HEK293T (cell line): ENCODE results near the gene CYP4F22.

Source experiments
- CTCF ChIA-PET: fragments of 350-600 bp; formaldehyde crosslinking; extraction: SDS; loops from one replicate; lab custom pipeline; 2021; ENCODE audit warnings: antibody characterized with exemption, inconsistent platforms; lab: Yijun Ruan, JAX
- POLR2A ChIA-PET: fragments of 350-600 bp; formaldehyde crosslinking; extraction: SDS; loops from one replicate; lab custom pipeline; 2020; ENCODE audit warnings: antibody characterized with exemption, inconsistent platforms; lab: Yijun Ruan, JAX
- DNase-seq: peaks from one replicate; pipeline ENCODE4 v3.0.0; 2012; ENCODE audit warnings: mixed read lengths; ENCODE audit errors: extremely low spot score
- ARNT ChIP-seq: fragments of 450-650 bp; IDR thresholded peaks from 2 replicates; pipeline ENCODE4 v1.6.1; 2017; ENCODE audit warnings: mild to moderate bottlenecking
- BHLHE40 ChIP-seq: fragments of 450-650 bp; IDR thresholded peaks from 2 replicates; pipeline ENCODE4 v1.6.1; 2016; ENCODE audit warnings: mild to moderate bottlenecking, moderate library complexity, borderline replicate concordance
- CTBP1 ChIP-seq: fragments of 450-650 bp; IDR thresholded peaks from 2 replicates; pipeline ENCODE4 v1.6.1; 2016; ENCODE audit warnings: borderline replicate concordance
- ELF4 ChIP-seq: fragments of 450-650 bp; IDR thresholded peaks from 2 replicates; pipeline ENCODE4 v1.6.1; 2017; ENCODE audit warnings: antibody characterized with exemption
- FOXA1 ChIP-seq: fragments of 450-650 bp; IDR thresholded peaks from 2 replicates; pipeline ENCODE4 v1.6.1; 2016; ENCODE audit warnings: mild to moderate bottlenecking
- FOXK2 ChIP-seq: fragments of 450-650 bp; IDR thresholded peaks from 2 replicates; pipeline ENCODE4 v1.6.1; 2016; ENCODE audit warnings: mild to moderate bottlenecking
- FOXM1 ChIP-seq: fragments of 450-650 bp; IDR thresholded peaks from 2 replicates; pipeline ENCODE4 v1.6.1; 2017; ENCODE audit warnings: mild to moderate bottlenecking, borderline replicate concordance
- HDGF ChIP-seq: fragments of 450-650 bp; IDR thresholded peaks from 2 replicates; pipeline ENCODE4 v1.6.1; 2017; ENCODE audit warnings: antibody characterized with exemption, borderline replicate concordance
- L3MBTL2 ChIP-seq: fragments of 450-650 bp; conservative IDR thresholded peaks from 2 replicates; pipeline ENCODE4 v1.6.1; 2016; ENCODE audit warnings: mild to moderate bottlenecking
- LEF1 ChIP-seq: fragments of 450-650 bp; IDR thresholded peaks from 2 replicates; pipeline ENCODE4 v1.6.1; 2017; ENCODE audit warnings: mild to moderate bottlenecking, borderline replicate concordance
- NFRKB ChIP-seq: fragments of 450-650 bp; IDR thresholded peaks from 2 replicates; pipeline ENCODE4 v1.6.1; 2016; ENCODE audit warnings: mild to moderate bottlenecking, moderate library complexity
- PKNOX1 ChIP-seq: fragments of 450-650 bp; IDR thresholded peaks from 2 replicates; pipeline ENCODE4 v1.6.1; 2016
- SP1 ChIP-seq: fragments of 450-650 bp; IDR thresholded peaks from 2 replicates; pipeline ENCODE4 v1.6.1; 2017
- SUZ12 ChIP-seq: fragments of 450-650 bp; IDR thresholded peaks from 2 replicates; pipeline ENCODE4 v1.6.1; 2016; ENCODE audit warnings: mild to moderate bottlenecking
- TARDBP ChIP-seq: fragments of 450-650 bp; IDR thresholded peaks from 2 replicates; pipeline ENCODE4 v1.6.1; 2016
- ZNF384 ChIP-seq: fragments of 450-650 bp; IDR thresholded peaks from 2 replicates; pipeline ENCODE4 v1.6.1; 2016

CYP4F22 gene

GRCh38 chr19:15488489-15489226, 19.7 kb upstream of the CYP4F22 start:
- no peak for DNase-seq
- no peak for TF ChIP-seq LEF1
- no peak for TF ChIP-seq SP1
- TF ChIP-seq FOXK2 = no peak
- no peak for TF ChIP-seq HDGF
- no peak for TF ChIP-seq ELF4
- no peak for TF ChIP-seq NFRKB
- TF ChIP-seq L3MBTL2 = no peak
- TF ChIP-seq CTBP1 = no peak
- TF ChIP-seq TARDBP = no peak
- TF ChIP-seq SUZ12 = no peak
- POLR2A ChIA-PET = interaction anchor here (0.9 kb wide), 1 partner anchor 9 kb away, joined by 3 read pairs; no protein-coding TSS in a partner anchor
- CTCF ChIA-PET = no interaction called here

GRCh38 chr19:15495151-15495550, 13.2 kb upstream of the CYP4F22 start:
- no peak for TF ChIP-seq FOXK2
- TF ChIP-seq SUZ12 = no peak
- TF ChIP-seq NFRKB = no peak
- no peak for TF ChIP-seq BHLHE40
- TF ChIP-seq FOXM1 = no peak
- TF ChIP-seq CTBP1 = no peak
- TF ChIP-seq SP1 = no peak
- TF ChIP-seq PKNOX1 = no peak
- no peak for TF ChIP-seq ZNF384
- no peak for TF ChIP-seq HDGF
- TF ChIP-seq LEF1 = no peak
- TF ChIP-seq ELF4 = no peak
- TF ChIP-seq L3MBTL2 = no peak
- no peak for TF ChIP-seq TARDBP
- no peak for TF ChIP-seq FOXA1
- TF ChIP-seq ARNT = no peak
- CTCF ChIA-PET = no interaction called here
- POLR2A ChIA-PET = no interaction called here
- DNase-seq = no peak

- TF ChIP-seq L3MBTL2 (no peak), PKNOX1 (no peak), BHLHE40 (no peak), SUZ12 (no peak), ELF4 (no peak), ZNF384 (no peak), FOXA1 (no peak), NFRKB (no peak), HDGF (no peak), FOXM1 (no peak), CTBP1 (no peak), FOXK2 (no peak), SP1 (no peak), ARNT (no peak), TARDBP (no peak), LEF1 (no peak)
- CTCF ChIA-PET = no interaction called here
- no peak for DNase-seq
- POLR2A ChIA-PET = no interaction called here
Measured at GRCh38 chr19:15498156-15498858, 10.0 kb upstream of the CYP4F22 start.

GRCh38 chr19:15498910-15499309, 9.4 kb upstream of the CYP4F22 start:
- ChIA-PET CTCF (no interaction called here), POLR2A (no interaction called here)
- peak; percentile 31 for DNase-seq
- TF ChIP-seq LEF1 (no peak), FOXM1 (no peak), L3MBTL2 (no peak), PKNOX1 (peak; percentile 87)

GRCh38 chr19:15501596-15501995, 6.7 kb upstream of the CYP4F22 start:
- no peak for DNase-seq
- ChIA-PET CTCF (no interaction called here), POLR2A (no interaction called here)
- TF ChIP-seq FOXM1 = no peak
- TF ChIP-seq FOXA1 = no peak
- TF ChIP-seq TARDBP = no peak
- TF ChIP-seq SP1 = no peak
- TF ChIP-seq ZNF384 = no peak
- no peak for TF ChIP-seq HDGF
- TF ChIP-seq ELF4 = no peak
- no peak for TF ChIP-seq FOXK2
- no peak for TF ChIP-seq L3MBTL2

GRCh38 chr19:15502264-15502663, 6.1 kb upstream of the CYP4F22 start:
- ChIA-PET CTCF (no interaction called here), POLR2A (no interaction called here)
- TF ChIP-seq PKNOX1 = no peak
- TF ChIP-seq ARNT = no peak
- no peak for TF ChIP-seq HDGF
- no peak for TF ChIP-seq FOXA1
- TF ChIP-seq NFRKB = no peak
- no peak for TF ChIP-seq CTBP1
- no peak for TF ChIP-seq TARDBP
- TF ChIP-seq L3MBTL2 = no peak
- no peak for TF ChIP-seq BHLHE40
- no peak for TF ChIP-seq LEF1
- no peak for TF ChIP-seq ELF4
- TF ChIP-seq FOXK2 = no peak
- no peak for TF ChIP-seq SUZ12
- no peak for TF ChIP-seq FOXM1
- TF ChIP-seq SP1 = no peak
- no peak for TF ChIP-seq ZNF384
- DNase-seq = no peak
